Spleen (tissue), 7 donors: ENCODE data around the gene GLYR1.

Experiments used
- POLR2AphosphoS5 ChIP-seq, 3 donors: sonication (generic); formaldehyde crosslinking; IDR thresholded peaks; one replicate each; pipeline ENCODE4 v1.5.1; 2017; ENCODE audit warnings: antibody characterized with exemption in 3 of 3
- TF ChIP-seq, protein P1 (sequence below), 11 experiments: fragments of 200-600 bp in 7 of 11; fragments of 450-650 bp in 4 of 11; sonication (generic) in 4 of 11; IDR thresholded peaks in 8 of 11; conservative IDR thresholded peaks in 3 of 11; 1 replicate in 7 of 11; 2 replicates in 4 of 11; pipeline versions ENCODE4 v1.4.0 to v1.8.0; 2016 to 2021; ENCODE audit warnings: antibody characterized with exemption in 11 of 11, inconsistent platforms in 4 of 11, mild to moderate bottlenecking in 1 of 11
- donor health status: DM: no; HTN: no; CAD: no; lungs with moderate emphysema.
- donor health status: DM: no; HTN: no; CAD: no.
- donor health status: DM: no; HTN: no; CAD: no.

DNA sequence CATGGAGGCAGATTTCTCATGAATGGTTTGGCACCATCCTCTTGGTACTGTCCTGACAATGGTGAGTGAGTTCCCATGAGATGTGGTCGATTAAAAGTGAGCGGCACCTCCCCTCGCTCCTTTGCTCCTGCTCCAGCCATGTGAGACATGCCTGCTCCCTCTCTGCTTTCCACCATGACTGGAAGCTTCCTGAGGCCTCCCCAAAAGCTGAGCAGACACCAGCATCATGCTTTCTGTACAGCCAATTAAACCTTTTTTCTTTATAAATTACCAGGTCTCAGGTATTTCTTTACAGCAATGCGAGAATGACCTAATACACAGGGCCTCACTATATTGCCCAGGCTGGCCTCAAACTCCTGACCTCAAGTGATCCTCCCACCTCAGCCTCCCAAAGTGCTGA is 92.2 kb downstream of the GLYR1 start:
- TF ChIP-seq, protein P1, sequence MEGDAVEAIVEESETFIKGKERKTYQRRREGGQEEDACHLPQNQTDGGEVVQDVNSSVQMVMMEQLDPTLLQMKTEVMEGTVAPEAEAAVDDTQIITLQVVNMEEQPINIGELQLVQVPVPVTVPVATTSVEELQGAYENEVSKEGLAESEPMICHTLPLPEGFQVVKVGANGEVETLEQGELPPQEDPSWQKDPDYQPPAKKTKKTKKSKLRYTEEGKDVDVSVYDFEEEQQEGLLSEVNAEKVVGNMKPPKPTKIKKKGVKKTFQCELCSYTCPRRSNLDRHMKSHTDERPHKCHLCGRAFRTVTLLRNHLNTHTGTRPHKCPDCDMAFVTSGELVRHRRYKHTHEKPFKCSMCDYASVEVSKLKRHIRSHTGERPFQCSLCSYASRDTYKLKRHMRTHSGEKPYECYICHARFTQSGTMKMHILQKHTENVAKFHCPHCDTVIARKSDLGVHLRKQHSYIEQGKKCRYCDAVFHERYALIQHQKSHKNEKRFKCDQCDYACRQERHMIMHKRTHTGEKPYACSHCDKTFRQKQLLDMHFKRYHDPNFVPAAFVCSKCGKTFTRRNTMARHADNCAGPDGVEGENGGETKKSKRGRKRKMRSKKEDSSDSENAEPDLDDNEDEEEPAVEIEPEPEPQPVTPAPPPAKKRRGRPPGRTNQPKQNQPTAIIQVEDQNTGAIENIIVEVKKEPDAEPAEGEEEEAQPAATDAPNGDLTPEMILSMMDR (IDR thresholded peaks at IDR 0.05 in 8 of 11, conservative IDR thresholded peaks at IDR 0.05 in 3 of 11): no peak
- TF ChIP-seq POLR2AphosphoS5 (IDR thresholded peaks at IDR 0.05): no peak
